GM10248 (cell line): ENCODE measurements around the gene MAN2A1.

Source experiments
- CTCF ChIA-PET: fragments of 300-600 bp; sonication (Branson Sonifier 250); formaldehyde crosslinking; extraction: SDS; loops from one replicate; lab custom pipeline; 2021; ENCODE audit warnings: antibody characterized with exemption; lab: Yijun Ruan, JAX
- POLR2A ChIA-PET: fragments of 350-650 bp; sonication (Branson Sonifier 250); formaldehyde crosslinking; extraction: SDS; loops from one replicate; lab custom pipeline; 2020; ENCODE audit warnings: antibody characterized with exemption; lab: Yijun Ruan, JAX
- DNase-seq: peaks from one replicate; pipeline ENCODE4 v3.0.0; 2012; ENCODE audit errors: extremely low spot score
- CTCF ChIP-seq: IDR thresholded peaks from 2 replicates; pipeline ENCODE4 v1.5.1; 2012; ENCODE audit warnings: mild to moderate bottlenecking, low read depth; ENCODE audit errors: extremely low read depth, missing control alignments, control extremely low read depth

Gene MAN2A1

GRCh38 chr5:109849478-109850088, 159.9 kb downstream of the MAN2A1 start:
- ChIA-PET POLR2A (no interaction called here), CTCF (interaction anchor here (1.3 kb wide), 1 partner anchor 8 kb away, joined by 4 read pairs; no protein-coding TSS in a partner anchor)
- DNase-seq, result no peak
- no peak for TF ChIP-seq CTCF

- ChIA-PET CTCF (interaction anchor here (1.2 to 2.1 kb wide), 2 partner anchors 9 to 17 kb away, joined by 3 to 6 read pairs; no protein-coding TSS in a partner anchor), POLR2A (no interaction called here)
- DNase-seq, result no peak
- no peak for TF ChIP-seq CTCF
Measured at GRCh38 chr5:109852371-109853155, 162.8 kb downstream of the MAN2A1 start.

- POLR2A ChIA-PET, result no interaction called here
- no peak for TF ChIP-seq CTCF
- no peak for DNase-seq
- CTCF ChIA-PET, result interaction anchor here (2.1 kb wide), 1 partner anchor 8 kb away, joined by 6 read pairs; no protein-coding TSS in a partner anchor
Measured at GRCh38 chr5:109853377-109853776, 163.7 kb downstream of the MAN2A1 start.

- POLR2A ChIA-PET, result no interaction called here
- no peak for DNase-seq
- CTCF ChIA-PET, result no interaction called here
- TF ChIP-seq CTCF, result no peak
Measured at GRCh38 chr5:109855056-109855455, 165.3 kb downstream of the MAN2A1 start.

- no peak for TF ChIP-seq CTCF
- DNase-seq, result no peak
- ChIA-PET POLR2A (no interaction called here), CTCF (interaction anchor here (1.2 to 1.3 kb wide), 2 partner anchors 9 to 13 kb away, joined by 4 to 6 read pairs; no protein-coding TSS in a partner anchor)
Measured at GRCh38 chr5:109857405-109858031, 167.8 kb downstream of the MAN2A1 start.

- POLR2A ChIA-PET, result no interaction called here
- CTCF ChIA-PET, result interaction anchor here (0.7 to 1.0 kb wide), 2 partner anchors 11 to 12 kb away, joined by 3 read pairs; no protein-coding TSS in a partner anchor
- no peak for TF ChIP-seq CTCF
- no peak for DNase-seq
Measured at GRCh38 chr5:109859537-109859936, 169.8 kb downstream of the MAN2A1 start.
